CD4-positive, alpha-beta T cell treated with Interleukin-12 subunit alpha and Interleukin-12 subunit beta, for 1 hour (primary cell): ENCODE measurements around the gene EHD4.

Experiments used
- DNase-seq: peaks from one replicate; pipeline ENCODE4 v3.0.0-alpha.2; 2020

EHD4 gene

DNA sequence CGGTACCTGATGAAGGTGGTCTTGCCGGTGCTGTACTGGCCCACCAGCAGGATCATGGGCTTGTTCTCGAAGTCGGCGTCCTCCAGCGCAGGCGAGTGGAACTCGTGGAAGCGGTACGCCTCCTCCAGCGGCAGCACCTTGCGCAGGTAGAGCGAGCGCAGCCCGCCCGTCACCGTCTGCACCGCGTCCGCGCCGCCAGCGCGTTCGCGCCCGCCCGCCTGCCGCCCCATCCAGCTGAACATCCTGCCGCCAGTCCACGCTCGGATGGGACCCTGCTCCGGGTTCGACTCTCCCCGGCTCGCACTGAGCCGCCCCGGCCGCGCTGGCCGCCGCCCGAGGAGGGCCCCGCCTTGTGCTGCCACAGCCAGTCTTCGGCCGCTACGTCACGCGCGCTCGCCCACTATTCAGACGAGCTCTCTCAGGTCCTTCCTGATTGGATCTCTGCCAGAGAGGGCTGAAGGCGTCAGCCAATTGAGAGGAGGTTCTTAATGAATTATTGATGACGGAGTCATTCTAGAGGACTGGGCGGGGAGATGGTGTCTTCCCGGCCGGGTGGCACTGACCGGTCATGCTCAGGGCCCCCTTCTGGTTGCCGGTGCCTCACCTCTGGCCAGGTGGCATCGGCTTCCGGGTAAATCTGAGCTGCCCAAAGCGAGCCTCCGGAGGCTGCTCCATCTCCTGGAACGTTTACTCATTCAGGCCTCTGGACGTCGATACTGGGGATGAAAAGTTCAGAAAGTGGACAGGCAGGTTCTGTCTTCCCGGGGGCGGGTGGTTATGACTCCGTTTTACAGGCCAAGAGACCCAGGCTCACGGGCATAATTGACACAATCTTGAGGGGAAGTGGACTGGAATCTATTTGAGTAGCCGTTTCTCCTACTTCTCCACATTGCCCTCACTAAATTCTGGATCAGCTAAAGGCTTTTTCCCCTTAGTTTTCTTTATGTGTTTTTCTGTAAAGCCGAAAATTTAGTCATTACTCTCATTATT lies at the start of gene EHD4:
TSS of gene EHD4 (minus strand) at position 305 of the 990 bp plus-strand sequence. CDS start at position 242, 63 bp downstream.
- DNase-seq: peak; percentile 96

DNA sequence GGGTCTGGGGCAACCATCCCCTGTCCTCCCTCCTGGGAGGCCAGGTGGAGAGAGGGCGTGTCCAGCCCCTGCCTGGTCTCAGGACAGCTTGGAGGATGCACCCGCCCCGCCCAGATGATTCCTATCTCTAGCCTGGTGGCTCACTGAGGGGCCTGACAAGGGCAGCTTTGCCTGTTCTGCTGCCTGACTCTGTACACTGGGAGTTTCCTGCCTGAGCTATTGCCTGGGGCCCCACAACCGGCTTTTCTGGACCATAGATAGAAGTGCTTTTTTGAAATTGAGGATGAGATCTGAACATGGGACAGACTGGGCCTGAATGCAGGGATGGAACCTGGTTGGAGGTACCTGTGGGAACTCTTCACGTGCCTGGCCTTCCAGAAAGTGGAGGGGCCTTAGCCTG lies 49.2 kb upstream of the EHD4 start:
- no peak for DNase-seq

DNA sequence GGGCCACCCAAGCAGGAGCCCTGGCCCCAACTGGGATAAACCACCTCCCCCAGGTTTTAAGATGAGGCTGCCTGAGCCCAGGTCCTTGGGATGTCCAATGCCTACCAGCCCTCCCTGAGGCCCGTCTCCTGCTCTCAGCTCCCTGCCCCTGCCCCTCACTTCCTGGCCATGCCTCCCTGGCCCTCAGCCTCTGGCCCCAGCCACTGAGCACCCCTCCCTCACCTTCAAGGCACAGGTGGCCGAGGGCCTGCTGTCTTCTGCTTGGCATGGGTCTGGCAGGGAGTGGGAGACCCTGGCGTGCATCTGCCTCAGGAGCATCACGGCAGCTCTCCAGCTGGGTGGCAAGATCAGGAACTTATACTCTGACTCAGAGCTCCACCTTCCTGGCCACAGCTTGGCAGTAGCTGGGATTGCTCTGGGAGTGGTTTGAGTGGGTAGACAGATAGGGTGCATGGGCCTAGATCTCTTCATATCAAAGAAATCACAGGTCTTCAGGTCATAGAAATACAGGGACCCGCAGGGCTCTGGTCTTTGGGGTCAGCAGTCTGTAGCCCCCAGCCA lies 48.4 kb upstream of the EHD4 start, which contains the start of gene PLA2G4E:
TSS of gene PLA2G4E (minus strand) at position 330 of the 561 bp plus-strand sequence. CDS start at position 318, 12 bp downstream.
- DNase-seq: no peak

DNA sequence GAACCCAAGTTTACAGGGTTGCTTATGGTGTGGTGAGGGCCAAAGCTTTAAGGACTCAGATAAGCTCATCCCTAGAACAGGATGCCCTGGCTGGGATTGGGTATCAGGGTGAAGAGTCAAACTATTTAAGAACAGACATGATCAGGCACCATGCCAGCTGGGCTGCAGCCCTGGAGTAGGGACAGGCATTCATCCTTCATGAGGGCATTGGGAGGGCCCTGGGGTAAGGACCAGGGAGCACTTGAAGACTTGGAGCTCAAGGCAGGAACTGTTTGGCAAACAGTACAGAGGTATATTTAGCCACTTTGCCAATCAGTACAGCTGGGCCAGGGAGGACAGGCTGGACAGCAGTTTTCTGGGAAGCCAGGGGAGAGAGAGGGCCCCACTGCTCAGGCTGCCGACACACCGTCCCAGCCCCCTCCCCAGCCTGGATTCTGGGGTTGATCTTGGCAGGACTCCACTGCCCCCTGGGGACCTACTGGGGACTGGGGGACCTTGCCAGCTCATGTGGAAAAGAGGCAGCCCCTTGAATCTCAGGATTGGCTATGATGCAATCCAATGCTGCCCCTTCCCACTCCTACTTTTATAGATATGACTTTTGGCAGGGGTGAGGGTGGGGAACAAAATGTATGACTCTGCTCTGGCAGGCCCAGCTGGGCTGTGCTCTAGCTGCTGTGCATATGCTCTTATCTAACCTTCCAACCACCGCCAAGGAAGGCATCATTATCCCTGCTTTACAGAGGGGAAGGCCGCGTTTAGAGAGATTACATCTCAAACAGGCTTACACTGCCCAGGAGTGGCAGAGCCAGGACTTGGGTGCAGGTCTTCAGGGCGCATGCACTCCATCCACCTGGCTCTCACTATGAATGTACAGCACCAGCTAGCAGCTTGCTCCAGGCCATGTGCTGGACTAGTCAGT lies 46.2 kb upstream of the EHD4 start:
- no peak for DNase-seq

DNA sequence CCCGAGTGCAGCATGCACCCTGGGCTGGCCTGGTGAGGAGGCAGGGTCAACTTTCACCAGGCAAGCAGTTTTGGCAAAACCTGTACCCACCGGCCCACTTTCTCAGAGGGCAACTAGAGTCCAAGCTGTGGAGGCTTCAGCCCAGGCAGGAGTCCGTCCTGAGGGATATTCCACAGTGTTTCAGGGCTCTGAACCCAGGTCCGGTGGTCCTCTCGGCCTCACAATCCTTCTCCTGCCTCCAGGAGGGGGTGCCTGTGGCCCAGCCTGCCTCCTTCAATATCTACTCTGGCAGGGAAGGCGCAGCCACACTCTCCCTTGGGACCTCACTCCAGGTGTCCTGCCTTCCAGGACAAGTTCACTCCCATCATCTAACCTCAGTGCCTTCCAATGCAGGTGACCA lies 44.6 kb upstream of the EHD4 start:
- DNase-seq: no peak

DNA sequence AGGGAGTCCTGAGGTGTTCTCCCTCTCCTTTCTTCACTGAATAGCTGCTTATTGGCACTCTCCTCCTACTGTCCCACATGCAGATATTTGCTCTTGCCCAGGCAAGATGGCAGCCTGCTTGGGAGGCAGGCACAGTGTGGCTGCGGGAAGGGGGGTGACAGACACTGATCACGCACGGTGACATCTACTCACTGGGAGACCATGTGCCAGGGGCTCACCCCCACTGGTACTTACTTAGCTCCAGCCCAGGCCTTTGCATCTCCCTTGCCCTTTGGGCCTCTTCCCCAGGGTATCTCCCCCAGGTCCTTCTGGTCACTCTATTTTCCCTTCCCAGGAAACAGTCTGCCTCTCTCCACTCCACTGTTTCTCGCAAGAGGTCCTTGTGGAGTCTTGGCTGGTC lies 42.0 kb upstream of the EHD4 start:
- no peak for DNase-seq

DNA sequence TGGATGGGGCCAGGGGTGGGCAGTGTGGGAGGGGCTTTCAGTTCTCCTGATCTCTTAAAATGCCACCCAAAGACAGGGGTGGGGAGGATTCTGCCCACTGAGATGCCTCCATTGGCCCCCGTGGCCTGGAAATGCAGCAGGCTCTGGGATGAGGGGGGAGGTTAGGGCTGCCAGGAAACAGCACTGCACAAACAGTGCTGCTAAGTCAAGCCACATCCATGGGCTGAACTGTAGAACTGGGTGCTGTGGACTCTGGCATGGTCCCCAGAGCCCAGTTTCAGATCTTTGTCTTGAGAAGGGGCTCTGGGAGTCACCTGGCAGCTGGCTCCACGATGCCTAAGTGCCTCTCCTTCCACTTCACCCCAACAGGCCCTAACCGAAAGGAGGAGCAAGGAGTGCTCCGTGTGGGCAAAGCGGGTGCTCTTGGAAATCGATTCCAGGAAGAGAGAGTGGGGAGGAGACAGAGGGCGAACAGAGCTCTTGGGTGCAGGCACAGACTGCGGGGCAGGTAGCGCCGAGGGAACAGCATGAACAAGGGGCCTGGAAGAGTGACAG lies 40.6 kb upstream of the EHD4 start:
- no peak for DNase-seq

DNA sequence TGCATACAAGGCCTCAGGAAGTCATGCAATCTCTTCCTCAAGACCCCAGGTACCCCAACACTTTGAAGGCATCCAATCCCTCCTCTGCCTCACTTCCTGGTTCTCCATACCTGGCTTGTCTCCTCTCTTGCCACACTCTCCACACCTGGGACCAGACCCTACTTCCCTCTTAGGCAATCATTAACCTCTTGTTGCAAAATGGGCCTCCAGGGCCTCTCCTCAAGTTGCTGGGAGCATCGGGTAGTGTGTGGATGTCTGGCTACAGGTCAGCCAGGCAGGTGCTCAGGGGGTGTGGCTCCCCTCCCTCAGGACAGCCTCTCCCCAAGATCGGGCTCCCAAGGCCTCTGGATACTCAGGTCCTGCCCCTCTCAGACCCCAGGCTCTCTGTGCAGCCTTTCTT lies 39.9 kb upstream of the EHD4 start:
- DNase-seq: no peak

DNA sequence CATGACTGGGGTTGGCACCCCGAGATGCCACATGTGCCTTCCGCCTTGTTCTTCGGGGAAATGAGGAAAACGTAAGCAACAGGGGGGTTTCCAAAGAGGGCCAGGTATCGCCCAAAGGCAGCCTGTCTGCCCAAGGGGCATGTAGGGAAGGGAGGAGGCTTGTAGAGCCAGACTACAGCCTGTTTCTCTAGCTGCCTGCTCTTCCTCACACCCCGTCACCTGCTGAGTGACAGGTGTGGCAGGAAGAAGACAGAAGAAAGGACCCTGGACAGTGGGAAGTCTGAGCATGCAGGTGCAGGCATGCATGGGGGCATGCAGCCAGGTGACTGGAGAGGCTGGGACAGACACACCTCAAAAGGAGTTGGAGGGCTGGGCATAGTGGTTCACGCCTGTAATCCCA lies 38.7 kb upstream of the EHD4 start:
- no peak for DNase-seq

DNA sequence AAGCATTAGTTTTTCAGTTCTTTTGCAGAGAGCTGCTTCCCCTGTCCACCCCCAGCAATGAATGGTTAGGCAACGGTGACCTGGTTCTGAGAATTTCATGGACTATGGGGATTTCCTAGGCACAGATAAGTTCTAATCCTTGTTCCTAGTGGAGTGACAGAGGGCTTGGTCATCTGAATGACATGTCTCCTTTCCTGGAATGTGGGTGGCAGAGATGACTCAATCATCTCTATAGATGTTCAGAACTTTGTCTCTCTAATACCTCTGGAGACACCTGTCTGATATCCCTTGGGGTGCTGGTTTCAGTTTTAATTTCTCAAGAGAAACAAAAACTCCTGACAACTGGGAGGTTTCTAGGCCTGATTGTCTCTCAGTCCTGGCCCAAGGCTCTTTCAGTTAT lies 38.1 kb upstream of the EHD4 start:
- no peak for DNase-seq

DNA sequence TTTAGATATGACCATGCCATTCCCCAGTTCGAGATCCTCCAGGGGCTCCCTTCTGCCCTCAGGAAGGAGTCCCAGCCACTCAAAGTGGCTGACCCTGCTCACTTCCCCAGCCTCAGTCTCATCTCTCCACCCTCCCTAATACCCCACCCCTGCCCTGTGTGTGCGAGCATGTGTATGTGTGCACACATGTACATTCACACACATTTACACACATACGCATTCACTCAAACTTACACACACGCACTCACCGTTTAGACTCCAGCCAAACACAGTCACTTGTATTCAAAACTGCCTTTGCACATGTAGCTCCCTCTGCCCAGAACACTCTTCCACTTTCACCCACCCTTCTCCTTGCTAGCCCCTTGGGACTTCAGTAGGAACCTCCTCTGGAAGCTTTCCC lies 37.1 kb upstream of the EHD4 start:
- DNase-seq: no peak

DNA sequence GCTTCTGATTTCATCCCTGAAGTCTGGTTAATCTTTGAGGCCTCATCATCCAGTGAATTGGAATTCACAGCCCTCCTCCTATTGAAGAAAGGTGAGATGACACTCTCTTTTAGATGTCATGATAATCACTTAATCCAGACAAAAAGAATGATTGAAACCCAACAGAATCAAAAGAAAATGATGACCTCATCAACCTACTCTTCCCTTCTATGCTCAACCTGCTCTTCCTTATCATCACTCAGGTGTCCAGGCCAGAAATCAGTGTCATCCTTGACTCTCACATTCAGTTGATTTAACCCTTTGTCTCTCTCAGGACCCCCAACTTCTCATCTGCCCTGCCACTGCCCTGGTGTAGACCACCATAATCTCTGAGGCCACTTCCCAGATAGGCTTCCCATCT lies 36.7 kb upstream of the EHD4 start:
- no peak for DNase-seq

DNA sequence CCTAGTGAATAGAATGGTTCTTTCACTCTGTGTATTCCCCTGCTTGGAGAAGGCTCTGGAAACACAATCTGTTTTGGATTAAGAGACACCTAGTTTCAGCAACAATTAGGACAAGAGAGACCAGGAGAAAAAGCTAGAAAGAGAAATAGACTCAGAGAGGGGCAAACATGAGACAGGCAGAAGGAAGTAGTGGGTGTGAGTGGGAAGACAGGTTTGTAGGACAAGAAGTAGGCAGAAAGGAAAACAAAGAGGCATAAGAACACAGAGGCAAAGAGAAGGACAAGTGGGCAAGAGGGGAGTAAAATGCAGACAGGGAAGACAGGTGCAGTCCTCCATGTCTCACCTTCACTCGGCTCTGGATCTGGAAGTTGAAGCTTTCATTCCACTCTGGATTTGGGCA lies 35.0 kb upstream of the EHD4 start:
- DNase-seq: no peak

DNA sequence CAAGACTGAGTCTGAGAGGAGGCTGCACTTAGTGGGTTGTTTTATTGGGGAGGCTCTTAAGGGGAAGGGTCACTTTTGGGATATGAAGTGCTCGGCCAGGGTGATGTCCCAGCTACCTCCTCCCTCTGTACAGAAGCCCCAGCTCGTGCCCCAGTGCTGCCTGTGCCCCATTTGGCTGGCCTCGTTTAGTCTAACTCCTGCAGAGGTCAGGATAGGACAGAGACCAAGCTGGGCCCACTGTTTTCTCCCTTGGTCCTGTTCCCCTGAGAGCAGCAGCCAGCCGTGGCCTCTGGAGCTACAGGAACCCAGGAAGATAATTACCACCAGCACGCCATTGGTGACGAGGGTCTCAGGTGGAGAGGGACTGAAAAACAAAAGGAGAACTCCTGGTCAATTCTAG lies 30.0 kb upstream of the EHD4 start:
- DNase-seq: no peak

DNA sequence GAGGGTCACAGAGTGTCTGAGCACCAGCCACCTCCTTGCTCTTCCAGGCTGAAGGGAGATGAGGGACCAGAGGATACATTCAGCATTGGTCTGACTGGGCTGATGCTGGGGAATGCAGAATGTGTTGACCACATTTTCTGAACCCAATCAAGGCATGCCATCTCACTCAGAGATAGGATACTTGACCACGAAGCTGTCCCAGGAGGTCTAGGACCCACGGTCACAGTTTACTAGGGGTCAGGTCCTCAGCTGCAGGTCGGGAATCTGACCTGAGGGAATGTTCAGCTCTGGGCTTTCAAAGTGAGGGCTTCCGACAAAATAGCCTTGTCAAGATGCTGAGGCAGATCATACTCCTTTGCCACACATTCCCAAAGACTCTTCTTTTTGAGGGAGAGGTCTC lies 28.9 kb upstream of the EHD4 start:
- DNase-seq: no peak

DNA sequence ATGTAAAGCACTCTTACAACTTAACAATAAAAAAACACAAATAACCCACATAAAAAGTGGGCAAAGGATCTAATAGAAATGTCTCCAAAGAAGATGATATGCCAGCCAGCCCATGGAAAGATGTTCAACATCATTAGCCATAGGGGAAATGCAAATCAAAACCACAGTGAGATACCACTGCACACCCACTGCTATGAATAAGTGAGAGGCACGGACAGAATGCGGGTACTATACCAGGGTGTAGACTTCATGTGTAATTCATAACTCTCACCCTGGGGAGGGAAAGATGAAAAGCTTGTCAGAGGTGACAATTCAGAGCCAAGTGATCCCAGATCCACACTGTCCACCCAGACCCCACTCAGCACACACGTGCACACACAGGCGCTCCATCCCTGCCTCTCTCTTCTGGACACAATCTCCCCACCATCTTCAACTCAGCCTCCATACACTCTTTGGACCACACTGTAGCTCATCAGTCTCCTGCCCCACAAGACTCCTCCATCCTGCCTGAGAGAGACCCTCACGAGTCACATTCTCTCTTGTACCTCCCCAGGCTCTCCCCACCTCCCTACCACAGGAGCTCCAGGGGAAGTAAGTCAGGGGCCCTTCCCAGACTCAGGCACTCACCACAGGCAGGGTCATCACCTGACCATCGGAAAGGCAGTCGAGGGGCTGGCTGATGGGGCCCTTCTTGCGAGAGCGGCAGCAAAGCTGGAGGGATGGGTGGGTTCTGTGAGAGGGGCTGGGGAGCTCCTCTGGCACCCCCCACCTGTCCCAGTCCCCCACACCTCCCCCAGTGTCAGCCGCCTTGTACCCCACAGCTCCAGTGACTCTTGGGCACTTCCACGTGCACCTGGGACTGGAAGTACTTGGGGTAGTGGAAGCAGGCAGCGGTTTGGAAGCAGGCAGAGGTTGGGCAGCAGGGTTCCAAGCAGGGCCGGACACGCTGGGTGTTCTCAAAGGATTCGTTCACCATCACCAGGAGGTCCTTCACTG lies 27.2 kb upstream of the EHD4 start:
- DNase-seq: no peak

DNA sequence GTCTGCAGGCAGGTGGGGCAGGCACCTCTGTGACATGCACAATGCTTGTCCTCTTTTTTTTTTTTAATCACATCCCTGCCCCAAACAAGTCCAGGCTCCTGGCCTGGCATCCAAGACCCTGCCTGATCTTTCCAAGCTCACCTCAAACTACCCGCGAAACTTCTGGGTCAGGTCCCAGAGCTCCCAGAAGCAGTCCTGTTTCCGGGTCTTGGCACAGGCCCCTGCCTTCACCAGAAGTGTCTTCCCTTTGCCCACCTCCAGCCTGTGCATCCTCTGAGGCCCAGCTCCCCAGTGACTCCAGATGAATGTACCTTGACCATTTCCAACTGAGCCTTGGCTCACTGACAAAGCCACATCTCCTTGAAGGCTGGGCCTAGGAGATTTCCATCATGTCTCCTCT lies 25.5 kb upstream of the EHD4 start:
- DNase-seq: no peak

DNA sequence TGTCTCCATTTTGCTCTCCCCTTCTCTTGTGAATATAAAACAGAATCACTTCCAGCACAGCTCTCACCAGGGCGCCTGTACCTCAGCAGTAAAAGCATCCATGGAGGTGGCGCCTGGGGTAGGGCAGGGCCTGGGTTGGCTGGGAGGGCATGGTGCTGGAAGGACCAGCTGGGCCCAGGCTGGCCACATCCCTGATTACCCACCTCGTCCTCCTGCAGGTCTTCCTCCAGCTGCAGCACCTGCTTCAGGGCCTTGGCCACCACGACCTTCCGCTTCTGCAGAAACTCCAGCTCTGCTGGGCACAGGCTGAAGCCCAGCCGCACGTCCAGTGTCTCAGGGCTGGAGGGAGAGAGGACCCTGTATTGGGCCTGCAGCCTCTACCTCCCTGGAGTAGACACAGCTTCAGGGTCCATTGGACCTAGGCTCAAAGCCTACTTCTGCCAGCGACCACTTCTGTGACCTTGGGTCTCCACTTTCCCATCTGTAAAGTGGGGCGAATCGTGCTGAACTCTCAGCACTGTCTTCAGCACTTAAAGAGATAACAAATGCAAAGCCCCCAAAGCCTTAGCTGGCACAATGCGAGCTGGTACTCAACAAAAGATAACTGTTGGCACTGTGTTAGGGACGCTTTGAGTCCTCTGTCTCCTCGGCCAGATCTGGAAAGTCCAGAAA lies 24.7 kb upstream of the EHD4 start:
- no peak for DNase-seq

DNA sequence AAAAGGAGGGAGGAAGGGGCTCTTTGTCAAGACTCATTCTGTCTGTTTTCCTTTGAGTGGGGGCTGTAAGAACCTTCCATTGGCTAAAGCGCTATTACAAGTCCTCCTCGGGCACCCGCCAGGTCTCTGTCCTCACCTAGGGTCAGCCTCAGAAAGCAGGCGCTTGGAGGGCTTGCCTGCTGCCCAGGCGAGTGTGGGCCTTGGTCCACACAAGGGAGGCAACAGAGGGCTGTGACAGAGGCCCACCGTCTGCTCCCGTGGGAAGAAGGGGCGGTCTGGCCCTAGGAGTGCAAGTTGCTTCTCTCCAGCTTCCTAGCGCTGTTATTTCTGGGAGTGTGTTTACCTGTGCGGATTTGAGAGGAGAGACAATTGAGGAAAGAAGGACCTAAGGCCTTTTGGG lies 24.0 kb upstream of the EHD4 start:
- DNase-seq: no peak

DNA sequence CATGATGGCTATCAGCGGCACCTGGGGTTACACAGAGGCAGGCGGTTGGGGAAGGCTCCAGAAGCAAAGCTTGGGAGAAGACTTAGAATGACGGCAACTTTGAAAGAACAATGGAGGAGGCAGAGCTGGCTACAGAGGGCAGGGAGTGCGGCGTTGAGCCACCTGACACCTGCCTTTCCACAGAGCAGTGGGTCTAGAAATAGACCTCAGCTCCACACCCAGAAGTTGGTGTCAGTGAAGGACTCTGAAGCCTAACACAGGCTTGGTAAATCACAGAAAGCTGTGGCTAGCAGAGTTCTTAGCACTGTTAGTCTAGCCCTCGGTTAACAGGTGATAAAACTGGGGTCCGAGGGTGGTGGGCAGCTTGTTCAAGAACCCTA lies 23.1 kb upstream of the EHD4 start:
- no peak for DNase-seq
